HepG2 (cell line): ENCODE data around the gene KIF3C. TPM values are rescaled to one million over a fixed set of nuclear protein-coding genes. Genes with fewer than 3 reads are reported as not detected.

Source experiments
- ATF1 ChIP-seq: IDR thresholded peaks from 2 replicates; pipeline ENCODE4 v1.6.1; 2016; ENCODE audit warnings: mild to moderate bottlenecking, control low read depth
- CC2D1A ChIP-seq: sonication (generic); formaldehyde crosslinking; IDR thresholded peaks from 2 replicates; pipeline ENCODE4 v1.8.1; 2023; ENCODE audit warnings: mild to moderate bottlenecking, missing genetic modification reagents
- DR1 ChIP-seq: sonication (generic); formaldehyde crosslinking; IDR thresholded peaks from 2 replicates; pipeline ENCODE4 v1.8.0; 2021; ENCODE audit warnings: mild to moderate bottlenecking, missing genetic modification reagents, inconsistent platforms
- NAIF1 ChIP-seq: sonication (generic); formaldehyde crosslinking; IDR thresholded peaks from 2 replicates; pipeline ENCODE4 v1.5.0; 2020; ENCODE audit warnings: mild to moderate bottlenecking, missing genetic modification reagents, borderline replicate concordance
- NCOR1 ChIP-seq: fragments of 200-600 bp; sonication (generic); IDR thresholded peaks from 2 replicates; pipeline ENCODE4 v1.7.0; 2017; ENCODE audit warnings: antibody characterized with exemption, low read length, borderline replicate concordance
- SALL2 ChIP-seq: sonication (generic); formaldehyde crosslinking; IDR thresholded peaks from 2 replicates; pipeline ENCODE4 v1.8.1; 2023; ENCODE audit warnings: mild to moderate bottlenecking, missing genetic modification reagents, inconsistent platforms
- SATB2 ChIP-seq: sonication (generic); formaldehyde crosslinking; IDR thresholded peaks from 2 replicates; pipeline ENCODE4 v1.5.0; 2020; ENCODE audit warnings: missing genetic modification reagents
- SMYD3 ChIP-seq: sonication (generic); formaldehyde crosslinking; IDR thresholded peaks from 2 replicates; pipeline ENCODE4 v1.8.1; 2023; ENCODE audit warnings: mild to moderate bottlenecking, missing genetic modification reagents
- TP53 ChIP-seq: sonication (generic); formaldehyde crosslinking; conservative IDR thresholded peaks from 2 replicates; pipeline ENCODE4 v1.4.0; 2020; ENCODE audit warnings: missing genetic modification reagents
- ZFP90 ChIP-seq: sonication (generic); formaldehyde crosslinking; IDR thresholded peaks from 2 replicates; pipeline ENCODE4 v1.8.0; 2022; ENCODE audit warnings: missing genetic modification reagents, mild to moderate bottlenecking, inconsistent platforms, borderline replicate concordance
- ZKSCAN5 ChIP-seq: sonication (generic); formaldehyde crosslinking; IDR thresholded peaks from 2 replicates; pipeline ENCODE4 v1.5.1; 2020; ENCODE audit warnings: mild to moderate bottlenecking, missing genetic modification reagents
- ZNF142 ChIP-seq: sonication (generic); formaldehyde crosslinking; IDR thresholded peaks from 2 replicates; pipeline ENCODE4 v1.4.0; 2020; ENCODE audit warnings: missing genetic modification reagents
- ZNF333 ChIP-seq: sonication (generic); formaldehyde crosslinking; IDR thresholded peaks from 2 replicates; pipeline ENCODE4 v1.4.0; 2020; ENCODE audit warnings: mild to moderate bottlenecking, missing genetic modification reagents, borderline replicate concordance
- ZNF34 ChIP-seq: sonication (generic); formaldehyde crosslinking; IDR thresholded peaks from 2 replicates; pipeline ENCODE4 v1.4.0; 2020; ENCODE audit warnings: mild to moderate bottlenecking, missing genetic modification reagents, borderline replicate concordance
- ZNF383 ChIP-seq: sonication (generic); formaldehyde crosslinking; IDR thresholded peaks from 2 replicates; pipeline ENCODE4 v1.4.0; 2020; ENCODE audit warnings: missing genetic modification reagents, mild to moderate bottlenecking, borderline replicate concordance
- ZNF556 ChIP-seq: sonication (generic); formaldehyde crosslinking; IDR thresholded peaks from 2 replicates; pipeline ENCODE4 v1.4.0; 2020; ENCODE audit warnings: mild to moderate bottlenecking, missing genetic modification reagents, borderline replicate concordance
- ZNF580 ChIP-seq: IDR thresholded peaks from 2 replicates; pipeline ENCODE4 v1.6.1; 2016; ENCODE audit warnings: low read depth, borderline replicate concordance
- ZNF652 ChIP-seq: IDR thresholded peaks from 2 replicates; pipeline ENCODE4 v1.6.1; 2016; ENCODE audit warnings: low read depth, borderline replicate concordance
- polyA plus RNA-seq, 8 experiments: library from polyadenylated mRNA; depleted of rRNA in 3 of 8; stranded (reverse) in 7 of 8; unstranded in 1 of 8; fragments of >200 nt; fragmentation: Illumina TruSeq in 4 of 8; extraction: Trizol in 4 of 8; gene quantifications; 2 replicates each; pipeline versions ENCODE4 v1.2.1 to v1.2.3, GENCODE V29; 2011 to 2016; ENCODE audit warnings: low read depth in 4 of 8, missing spikeins in 1 of 8, mixed read lengths in 1 of 8; ENCODE audit not compliant: insufficient read depth in 1 of 8
- total RNA-seq, 5 experiments: library from RNA; depleted of rRNA; stranded (reverse); fragments of >200 nt; fragmentation: Illumina TruSeq; extraction: Trizol; gene quantifications; 2 replicates each; pipeline ENCODE4 v1.2.3, GENCODE V29; 2016; ENCODE audit warnings: low read depth in 1 of 5
- TF ChIP-seq, protein P1 (sequence below): sonication (generic); formaldehyde crosslinking; IDR thresholded peaks from 2 replicates; pipeline ENCODE4 v1.4.0; 2020; ENCODE audit warnings: mild to moderate bottlenecking, missing genetic modification reagents, borderline replicate concordance

The KIF3C gene
- total and polyA plus RNA-seq, 2 of the 13 experiments (the other 11 are each of a cell fraction or from before 2014, with no cell fraction given), result 3.6 to 4.9 TPM

- TF ChIP-seq, protein P1, sequence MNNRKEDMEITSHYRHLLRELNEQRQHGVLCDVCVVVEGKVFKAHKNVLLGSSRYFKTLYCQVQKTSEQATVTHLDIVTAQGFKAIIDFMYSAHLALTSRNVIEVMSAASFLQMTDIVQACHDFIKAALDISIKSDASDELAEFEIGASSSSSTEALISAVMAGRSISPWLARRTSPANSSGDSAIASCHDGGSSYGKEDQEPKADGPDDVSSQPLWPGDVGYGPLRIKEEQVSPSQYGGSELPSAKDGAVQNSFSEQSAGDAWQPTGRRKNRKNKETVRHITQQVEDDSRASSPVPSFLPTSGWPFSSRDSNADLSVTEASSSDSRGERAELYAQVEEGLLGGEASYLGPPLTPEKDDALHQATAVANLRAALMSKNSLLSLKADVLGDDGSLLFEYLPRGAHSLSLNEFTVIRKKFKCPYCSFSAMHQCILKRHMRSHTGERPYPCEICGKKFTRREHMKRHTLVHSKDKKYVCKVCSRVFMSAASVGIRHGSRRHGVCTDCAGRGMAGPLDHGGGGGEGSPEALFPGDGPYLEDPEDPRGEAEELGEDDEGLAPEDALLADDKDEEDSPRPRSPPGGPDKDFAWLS (CRISPR knock-in tag), result no peak
- TF ChIP-seq DR1 (CRISPR knock-in tag) (no peak), ZKSCAN5 (CRISPR knock-in tag) (no peak), ZFP90 (peak; percentile 41; the same call in 1 of the 2 replicates), ZNF383 (CRISPR knock-in tag) (no peak), ATF1 (peak; percentile 64), SATB2 (CRISPR knock-in tag) (0 out of 2 replicates have a peak, but pooled peaks have one; percentile 9), NAIF1 (peak; percentile 53; the same call in 1 of the 2 replicates), SMYD3 (CRISPR knock-in tag) (no peak), CC2D1A (CRISPR knock-in tag) (no peak), ZNF580 (CRISPR knock-in tag) (no peak), ZNF333 (CRISPR knock-in tag) (no peak; the same call in none of the 2 replicates), ZNF34 (CRISPR knock-in tag) (peak; percentile 40; the same call in 1 of the 2 replicates), TP53 (CRISPR knock-in tag) (0 out of 2 replicates have a peak, but pooled peaks have one; percentile 33), ZNF142 (no peak; the same call in 1 of the 2 replicates), NCOR1 (no peak; the same call in 1 of the 2 replicates), ZNF652 (CRISPR knock-in tag) (no peak), ZNF556 (0 out of 2 replicates have a peak, but pooled peaks have one; percentile 29), SALL2 (0 out of 2 replicates have a peak, but pooled peaks have one; percentile 61)
These were observed 104.6 kb downstream of the KIF3C start (continued) for GRCh38 chr2:25877431-25878360.
